Measurements from ENCODE around the gene FMR1. TPM values are rescaled to one million over a fixed set of nuclear protein-coding genes. Genes with fewer than 3 reads are reported as not detected.
A peak's percentile ranks its signal among the peaks of the same experiment; 100 is the strongest.

The FMR1 gene
- total and polyA plus RNA-seq, 2 experiments from 2014 or later: 35.1 to 53.6 TPM

DNA sequence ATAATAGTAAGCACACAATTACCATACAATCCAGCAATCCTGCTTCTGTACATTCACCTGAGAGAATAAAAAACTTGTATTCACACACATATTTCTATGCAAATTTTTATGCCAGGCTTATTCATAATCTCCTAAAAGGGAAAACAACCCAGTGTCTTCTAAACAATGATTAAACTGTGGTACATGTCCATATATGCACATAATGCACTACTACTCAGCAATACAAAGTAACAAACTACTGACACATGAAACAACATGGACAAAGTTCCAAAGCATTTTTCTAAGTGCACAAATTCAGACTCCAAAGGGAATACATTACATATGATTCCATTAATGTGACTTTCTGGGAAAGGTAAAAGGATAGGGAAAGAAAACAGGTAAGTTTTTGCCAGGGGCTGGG, 18.0 kb upstream of the FMR1 start:
- H3K4me1 ChIP-seq (ENCODE audit: insufficient read depth): peaks cover 5% of the 10 kb centered on the region
- H3K27ac ChIP-seq: peak overlapping the region; percentile 69
- DNase-seq (ENCODE audit: low spot score): no peak
- H3K79me2 ChIP-seq: no peaks in the 10 kb centered on the region
- H4K20me1 ChIP-seq (ENCODE audit: insufficient read depth, poor library complexity, severe bottlenecking): no peaks in the 10 kb centered on the region
- no peak overlapping the region for H2AFZ ChIP-seq
- H3K9me2 ChIP-seq (replicated peaks; ENCODE audit: insufficient read depth): no peaks in the 10 kb centered on the region
- no peaks in the 10 kb centered on the region for H3K27me3 ChIP-seq
- H3K36me3 ChIP-seq (replicated peaks; ENCODE audit: insufficient read depth, low read depth): no peaks in the 10 kb centered on the region
- no peak overlapping the region for H3K4me3 ChIP-seq
- H3K4me2 ChIP-seq: peak overlapping the region; percentile 42
- TF ChIP-seq, protein P1, sequence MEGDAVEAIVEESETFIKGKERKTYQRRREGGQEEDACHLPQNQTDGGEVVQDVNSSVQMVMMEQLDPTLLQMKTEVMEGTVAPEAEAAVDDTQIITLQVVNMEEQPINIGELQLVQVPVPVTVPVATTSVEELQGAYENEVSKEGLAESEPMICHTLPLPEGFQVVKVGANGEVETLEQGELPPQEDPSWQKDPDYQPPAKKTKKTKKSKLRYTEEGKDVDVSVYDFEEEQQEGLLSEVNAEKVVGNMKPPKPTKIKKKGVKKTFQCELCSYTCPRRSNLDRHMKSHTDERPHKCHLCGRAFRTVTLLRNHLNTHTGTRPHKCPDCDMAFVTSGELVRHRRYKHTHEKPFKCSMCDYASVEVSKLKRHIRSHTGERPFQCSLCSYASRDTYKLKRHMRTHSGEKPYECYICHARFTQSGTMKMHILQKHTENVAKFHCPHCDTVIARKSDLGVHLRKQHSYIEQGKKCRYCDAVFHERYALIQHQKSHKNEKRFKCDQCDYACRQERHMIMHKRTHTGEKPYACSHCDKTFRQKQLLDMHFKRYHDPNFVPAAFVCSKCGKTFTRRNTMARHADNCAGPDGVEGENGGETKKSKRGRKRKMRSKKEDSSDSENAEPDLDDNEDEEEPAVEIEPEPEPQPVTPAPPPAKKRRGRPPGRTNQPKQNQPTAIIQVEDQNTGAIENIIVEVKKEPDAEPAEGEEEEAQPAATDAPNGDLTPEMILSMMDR (IDR thresholded peaks at IDR 0.05; ENCODE audit: poor library complexity): no peak
- TF ChIP-seq EZH2phosphoT487 (IDR thresholded peaks at IDR 0.05; ENCODE audit: low read depth, severe bottlenecking, unreplicated experiment) (no peak), EZH2 (IDR thresholded peaks at IDR 0.05; ENCODE audit: borderline replicate concordance) (no peak)
- H3K9me3 ChIP-seq (ENCODE audit: low read depth): no peaks in the 10 kb centered on the region

DNA sequence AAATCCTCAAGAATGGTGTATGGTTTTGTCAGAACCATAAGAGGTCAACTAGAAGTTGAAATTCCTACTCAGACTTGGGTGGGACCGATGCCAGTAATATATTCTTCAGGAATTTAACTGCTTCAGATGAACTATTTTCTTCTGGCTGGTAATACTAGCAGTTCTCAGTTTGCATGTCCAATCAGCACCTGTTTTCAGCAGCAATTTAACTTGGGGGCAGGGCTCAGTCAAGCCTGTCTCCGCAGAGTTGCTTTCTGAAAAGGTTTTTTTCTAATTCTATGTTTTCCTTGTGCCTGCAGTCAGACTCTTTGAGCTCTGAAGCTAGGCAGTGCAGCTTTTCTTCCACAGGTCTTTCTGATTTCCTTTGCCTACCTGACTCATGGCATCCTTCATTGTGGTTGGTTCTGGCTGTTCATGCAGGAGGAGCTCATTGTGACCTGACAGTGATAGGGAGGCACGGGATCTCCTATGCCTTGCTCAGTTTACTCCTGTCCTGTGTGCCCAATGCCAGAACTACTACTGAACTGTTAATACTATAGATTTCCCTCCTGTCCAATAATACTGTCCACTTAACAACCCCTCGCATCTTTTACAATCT, 17.3 kb upstream of the FMR1 start:
- Histone ChIP-seq H3K4me1 (ENCODE audit: insufficient read depth) (peaks cover 5% of the 10 kb centered on the region), H2AFZ (no peak overlapping the region), H3K9me2 (replicated peaks; ENCODE audit: insufficient read depth) (no peaks in the 10 kb centered on the region), H3K9me3 (ENCODE audit: low read depth) (no peaks in the 10 kb centered on the region), H3K79me2 (no peaks in the 10 kb centered on the region), H3K4me2 (peak overlapping the region; percentile 42), H4K20me1 (ENCODE audit: insufficient read depth, poor library complexity, severe bottlenecking) (no peaks in the 10 kb centered on the region), H3K4me3 (no peak overlapping the region), H3K36me3 (replicated peaks; ENCODE audit: insufficient read depth, low read depth) (no peaks in the 10 kb centered on the region), H3K27me3 (no peaks in the 10 kb centered on the region), H3K27ac (peak overlapping the region; percentile 69)
- DNase-seq (ENCODE audit: low spot score): peak; percentile 24
- 41% methylated on average over 4 of the region's 4 CpGs for WGBS (ENCODE audit: low lambda C conversion rate, missing lambda C conversion rate)
- TF ChIP-seq EZH2phosphoT487 (IDR thresholded peaks at IDR 0.05; ENCODE audit: low read depth, severe bottlenecking, unreplicated experiment) (no peak), EZH2 (IDR thresholded peaks at IDR 0.05; ENCODE audit: borderline replicate concordance) (no peak)
- TF ChIP-seq, protein P1 (IDR thresholded peaks at IDR 0.05; ENCODE audit: poor library complexity): no peak

DNA sequence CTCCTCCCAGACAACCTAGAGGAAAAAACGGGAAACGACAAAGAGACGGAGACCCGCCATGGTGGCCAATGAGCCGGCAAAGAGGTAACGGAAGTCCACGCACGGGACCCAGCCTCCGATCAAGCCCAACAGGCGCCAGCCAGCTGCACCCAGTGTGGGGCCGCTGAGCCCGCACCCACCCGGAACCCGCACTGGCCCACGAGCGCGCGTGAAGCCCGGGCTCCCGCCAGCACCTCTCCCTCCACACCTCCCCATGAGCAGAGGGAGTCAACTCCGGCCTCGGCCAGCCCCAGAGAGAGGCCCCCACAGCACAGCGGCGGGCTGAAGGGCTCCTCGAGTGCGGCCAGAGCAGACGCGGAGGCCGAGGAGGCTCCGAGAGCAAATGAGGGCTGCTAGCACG, 14.6 kb upstream of the FMR1 start:
- no peak overlapping the region for H3K4me2 ChIP-seq
- H3K27me3 ChIP-seq: no peaks in the 10 kb centered on the region
- no peak for DNase-seq (ENCODE audit: low spot score)
- no peaks in the 10 kb centered on the region for H3K9me2 ChIP-seq (replicated peaks; ENCODE audit: insufficient read depth)
- H4K20me1 ChIP-seq (ENCODE audit: insufficient read depth, poor library complexity, severe bottlenecking): no peaks in the 10 kb centered on the region
- no peaks in the 10 kb centered on the region for H3K36me3 ChIP-seq (replicated peaks; ENCODE audit: insufficient read depth, low read depth)
- H3K27ac ChIP-seq: no peak overlapping the region
- H3K4me3 ChIP-seq: no peak overlapping the region
- no peaks in the 10 kb centered on the region for H3K79me2 ChIP-seq
- H3K9me3 ChIP-seq (ENCODE audit: low read depth): no peaks in the 10 kb centered on the region
- peaks cover 5% of the 10 kb centered on the region for H3K4me1 ChIP-seq (ENCODE audit: insufficient read depth)
- WGBS (ENCODE audit: low lambda C conversion rate, missing lambda C conversion rate): 94% methylated on average over 22 of the region's 31 CpGs
- H2AFZ ChIP-seq: no peak overlapping the region
- no peak for TF ChIP-seq EZH2 (IDR thresholded peaks at IDR 0.05; ENCODE audit: borderline replicate concordance)
- TF ChIP-seq EZH2phosphoT487 (IDR thresholded peaks at IDR 0.05; ENCODE audit: low read depth, severe bottlenecking, unreplicated experiment): no peak
- TF ChIP-seq, protein P1 (IDR thresholded peaks at IDR 0.05; ENCODE audit: poor library complexity): no peak
